Smooth muscle cell (in vitro differentiated cells): Measurements from ENCODE around the gene ACSF3. TPM values are rescaled to one million over a fixed set of nuclear protein-coding genes. Genes with fewer than 3 reads are reported as not detected.

Source experiments
- DNase-seq: peaks from one replicate; lab custom pipeline; 2025; ENCODE audit not compliant: unreplicated experiment; lab: John Stamatoyannopoulos, UW
- H2AFZ ChIP-seq: fragments of 200-600 bp; sonication (generic); 2 replicates; pipeline ENCODE4 v1.6.0; 2016; ENCODE audit warnings: antibody characterized with exemption, low read depth, mild to moderate bottlenecking
- H3F3A ChIP-seq: fragments of 200-600 bp; sonication (generic); 2 replicates; pipeline ENCODE4 v1.6.0; 2017; ENCODE audit warnings: antibody characterized with exemption, low read depth
- H3K27ac ChIP-seq: fragments of 200-600 bp; sonication (generic); 2 replicates; pipeline ENCODE4 v1.5.1; 2016; ENCODE audit warnings: low read depth, mild to moderate bottlenecking
- H3K27me3 ChIP-seq: fragments of 200-600 bp; sonication (generic); 2 replicates; pipeline ENCODE4 v1.6.1; 2016; ENCODE audit warnings: low read depth, mild to moderate bottlenecking
- H3K36me3 ChIP-seq: fragments of 200-600 bp; sonication (generic); 2 replicates; pipeline ENCODE4 v1.5.1; 2016; ENCODE audit warnings: low read depth
- H3K4me1 ChIP-seq: fragments of 200-600 bp; sonication (generic); 2 replicates; pipeline ENCODE4 v1.5.1; 2016; ENCODE audit warnings: low read depth
- H3K4me2 ChIP-seq: fragments of 200-600 bp; sonication (generic); 2 replicates; pipeline ENCODE4 v1.6.0; 2016; ENCODE audit warnings: mild to moderate bottlenecking
- H3K4me3 ChIP-seq: fragments of 200-600 bp; sonication (generic); 2 replicates; pipeline ENCODE4 v1.5.1; 2016; ENCODE audit warnings: mild to moderate bottlenecking
- H3K79me2 ChIP-seq: fragments of 200-600 bp; sonication (generic); 2 replicates; pipeline ENCODE4 v1.6.0; 2016; ENCODE audit warnings: low read depth, mild to moderate bottlenecking
- H3K9ac ChIP-seq: fragments of 200-600 bp; sonication (generic); 2 replicates; pipeline ENCODE4 v1.6.0; 2016; ENCODE audit warnings: low read depth
- H3K9me3 ChIP-seq: fragments of 200-600 bp; sonication (generic); replicated peaks from 2 replicates; pipeline ENCODE4 v1.5.1; 2016; ENCODE audit warnings: low read depth
- H4K20me1 ChIP-seq: fragments of 200-600 bp; sonication (generic); 2 replicates; pipeline ENCODE4 v1.6.0; 2016; ENCODE audit warnings: low read depth
- WGBS: methylation state at CpG from one replicate; pipeline ENCODE4 v1.1.7; 2016; ENCODE audit warnings: low lambda C conversion rate; 5-methylcytosine and 5-hydroxymethylcytosine counted together
- polyA plus RNA-seq: library from polyadenylated mRNA; unstranded; fragments of >200 nt; fragmentation: Nextera tagmentation; extraction: Ambion mirVana; gene quantifications from 2 replicates; pipeline ENCODE4 v1.2.1, GENCODE V29; 2016
- total RNA-seq: library from RNA; depleted of rRNA; stranded (reverse); fragments of >200 nt; gene quantifications from 2 replicates; pipeline ENCODE4 v1.2.3, GENCODE V29; 2014
- TF ChIP-seq, protein P1 (sequence below): fragments of 200-600 bp; sonication (generic); IDR thresholded peaks from 2 replicates; pipeline ENCODE4 v1.5.1; 2017; ENCODE audit warnings: borderline replicate concordance, mild to moderate bottlenecking, antibody characterized with exemption; ENCODE audit not compliant: insufficient read depth, poor library complexity, severe bottlenecking

ACSF3 gene
- total and polyA plus RNA-seq, 2 experiments from 2014 or later = 13.6 to 15.1 TPM

DNA sequence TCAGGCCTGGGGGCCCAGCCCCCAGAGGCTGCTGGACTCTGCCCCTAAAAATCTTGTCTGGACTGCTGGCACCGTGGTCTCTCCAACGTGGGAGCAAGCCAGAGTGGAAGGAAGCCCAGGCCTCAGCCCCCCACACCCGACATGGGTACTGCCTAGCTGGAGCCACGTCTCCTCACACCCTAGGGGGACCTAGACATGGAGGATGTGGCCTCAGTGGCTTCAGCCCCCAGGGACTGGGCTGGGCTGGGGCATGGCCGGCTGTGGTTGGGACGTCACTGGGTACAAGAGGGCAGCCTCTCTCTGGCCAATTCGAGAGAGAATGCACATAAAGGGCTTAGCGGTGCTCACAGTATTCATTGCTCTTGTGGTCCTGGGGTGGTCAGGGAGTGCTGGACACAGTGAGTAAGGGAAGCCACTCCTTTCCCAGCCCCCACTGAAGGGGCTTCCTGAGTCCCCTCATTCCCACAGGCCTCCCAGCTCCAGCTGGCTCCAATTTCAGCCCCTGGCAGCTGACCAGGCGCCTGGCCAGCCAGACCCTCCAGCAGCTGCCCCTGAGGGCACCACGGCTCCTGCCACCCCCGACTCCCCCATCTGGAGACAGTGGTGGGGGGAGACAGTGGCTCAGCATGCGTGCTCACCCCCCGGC lies 79.0 kb downstream of the ACSF3 start:
- Histone ChIP-seq H2AFZ (no peak overlapping the region), H3K79me2 (no peaks in the 10 kb centered on the region), H3K9ac (no peak overlapping the region), H3K36me3 (no peaks in the 10 kb centered on the region), H3K4me3 (no peak overlapping the region), H4K20me1 (no peaks in the 10 kb centered on the region), H3F3A (no peaks in the 10 kb centered on the region), H3K4me1 (no peaks in the 10 kb centered on the region), H3K9me3 (no peaks in the 10 kb centered on the region), H3K27me3 (peaks cover 19% of the 10 kb centered on the region), H3K27ac (no peak overlapping the region), H3K4me2 (no peak overlapping the region)
- 85% methylated on average over 13 of the region's 13 CpGs for WGBS
- no peak for DNase-seq
- TF ChIP-seq, protein P1, sequence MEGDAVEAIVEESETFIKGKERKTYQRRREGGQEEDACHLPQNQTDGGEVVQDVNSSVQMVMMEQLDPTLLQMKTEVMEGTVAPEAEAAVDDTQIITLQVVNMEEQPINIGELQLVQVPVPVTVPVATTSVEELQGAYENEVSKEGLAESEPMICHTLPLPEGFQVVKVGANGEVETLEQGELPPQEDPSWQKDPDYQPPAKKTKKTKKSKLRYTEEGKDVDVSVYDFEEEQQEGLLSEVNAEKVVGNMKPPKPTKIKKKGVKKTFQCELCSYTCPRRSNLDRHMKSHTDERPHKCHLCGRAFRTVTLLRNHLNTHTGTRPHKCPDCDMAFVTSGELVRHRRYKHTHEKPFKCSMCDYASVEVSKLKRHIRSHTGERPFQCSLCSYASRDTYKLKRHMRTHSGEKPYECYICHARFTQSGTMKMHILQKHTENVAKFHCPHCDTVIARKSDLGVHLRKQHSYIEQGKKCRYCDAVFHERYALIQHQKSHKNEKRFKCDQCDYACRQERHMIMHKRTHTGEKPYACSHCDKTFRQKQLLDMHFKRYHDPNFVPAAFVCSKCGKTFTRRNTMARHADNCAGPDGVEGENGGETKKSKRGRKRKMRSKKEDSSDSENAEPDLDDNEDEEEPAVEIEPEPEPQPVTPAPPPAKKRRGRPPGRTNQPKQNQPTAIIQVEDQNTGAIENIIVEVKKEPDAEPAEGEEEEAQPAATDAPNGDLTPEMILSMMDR = no peak

DNA sequence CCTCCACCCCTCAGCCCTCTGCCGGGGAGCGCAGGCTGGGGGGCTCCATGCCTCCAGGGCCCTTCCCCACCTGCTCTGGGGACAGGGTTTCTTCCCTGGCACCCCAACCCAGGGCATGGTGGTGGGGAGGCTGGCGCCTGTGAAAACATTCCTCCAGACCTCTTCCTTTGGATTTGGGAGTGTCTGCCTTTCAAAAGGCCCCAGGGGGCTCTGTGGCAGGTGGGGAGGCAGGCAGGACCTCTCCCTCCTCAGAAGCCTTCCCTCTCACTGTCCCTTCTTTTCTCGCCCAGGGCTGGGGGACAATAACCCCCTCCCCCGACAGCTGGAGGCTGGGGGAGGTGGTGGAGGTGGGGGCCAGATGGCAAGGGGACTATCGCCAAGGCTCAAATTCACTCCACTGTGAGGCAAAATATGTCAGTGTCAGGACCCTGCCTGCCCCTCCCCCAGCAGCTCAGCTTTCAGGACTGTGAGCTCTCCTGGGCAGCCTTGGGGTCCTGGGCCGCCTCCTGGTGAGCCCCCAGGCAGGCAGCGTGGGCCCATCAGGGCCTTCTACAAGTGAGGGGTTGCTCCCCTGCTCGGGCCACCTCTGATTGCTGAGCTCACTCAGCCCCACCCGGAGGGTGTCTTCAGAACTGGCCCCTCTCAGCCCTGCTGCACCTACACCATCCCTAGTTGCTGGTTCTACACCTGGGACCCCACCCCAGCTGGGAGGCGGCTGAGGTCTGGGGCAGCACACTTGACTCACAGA lies 79.7 kb downstream of the ACSF3 start:
- Histone ChIP-seq H3F3A (no peaks in the 10 kb centered on the region), H3K9ac (no peak overlapping the region), H4K20me1 (no peaks in the 10 kb centered on the region), H3K27ac (no peak overlapping the region), H3K36me3 (no peaks in the 10 kb centered on the region), H3K4me2 (no peak overlapping the region), H3K9me3 (no peaks in the 10 kb centered on the region), H3K27me3 (peaks cover 19% of the 10 kb centered on the region), H3K79me2 (no peaks in the 10 kb centered on the region), H3K4me1 (no peaks in the 10 kb centered on the region), H3K4me3 (no peak overlapping the region), H2AFZ (no peak overlapping the region)
- DNase-seq = no peak
- TF ChIP-seq, protein P1 = no peak
- WGBS = 66% methylated on average over 11 of the region's 11 CpGs

DNA sequence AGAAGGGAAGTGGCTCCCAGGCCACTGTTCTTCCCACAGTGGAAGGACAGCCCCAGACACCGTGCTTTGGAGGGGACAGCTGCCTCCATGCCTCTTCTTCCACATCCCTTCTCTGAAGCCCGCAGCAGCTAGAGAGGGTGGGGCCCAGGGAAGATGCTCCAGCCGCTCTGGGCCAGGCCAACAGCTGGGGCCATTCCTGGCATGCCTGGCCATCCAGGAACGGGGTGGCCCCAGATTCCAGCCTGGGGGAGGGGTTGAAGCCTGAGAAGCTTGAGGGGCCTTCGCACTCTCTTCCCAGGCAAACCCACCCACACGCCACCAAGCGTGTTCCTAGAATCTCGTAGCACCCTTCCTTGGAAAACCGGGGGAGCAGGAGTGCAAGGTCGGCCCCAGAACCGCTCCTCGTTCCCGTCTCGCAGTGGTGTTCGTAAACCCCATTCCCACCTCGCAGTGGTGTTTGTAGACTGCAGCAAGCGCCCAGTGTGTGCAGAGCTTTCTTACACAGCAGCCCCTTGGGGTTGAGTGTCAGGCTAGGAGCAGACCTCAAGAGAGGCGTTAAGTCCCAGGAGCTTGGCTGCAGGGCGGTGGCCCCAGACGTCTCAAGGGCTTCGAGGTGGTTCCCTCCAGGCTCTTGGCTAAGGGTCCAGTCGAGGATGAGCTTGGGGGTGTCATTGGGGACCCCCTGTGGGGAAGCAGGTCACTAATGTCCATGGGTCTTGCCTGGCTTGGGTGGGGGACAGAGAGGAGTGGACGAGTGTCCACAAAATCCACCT lies 80.6 kb downstream of the ACSF3 start:
- Histone ChIP-seq H3K4me1 (no peaks in the 10 kb centered on the region), H3F3A (no peaks in the 10 kb centered on the region), H3K27me3 (peaks cover 19% of the 10 kb centered on the region), H3K9ac (no peak overlapping the region), H3K36me3 (no peaks in the 10 kb centered on the region), H3K4me2 (no peak overlapping the region), H3K9me3 (no peaks in the 10 kb centered on the region), H3K27ac (no peak overlapping the region), H4K20me1 (no peaks in the 10 kb centered on the region), H3K79me2 (no peaks in the 10 kb centered on the region), H3K4me3 (no peak overlapping the region), H2AFZ (no peak overlapping the region)
- 86% methylated on average over 23 of the region's 23 CpGs for WGBS
- TF ChIP-seq, protein P1 = no peak
- DNase-seq = no peak
